ENCODE data around the gene FGF11. TPM values are rescaled to one million over a fixed set of nuclear protein-coding genes. Genes with fewer than 3 reads are reported as not detected.
"Not testable (repeated sequence)": the region's sequence is repeated elsewhere in the genome, so short reads cannot be mapped to it uniquely, and the experiment has no call there.

Gene FGF11
- total RNA-seq, 1 donor from 2014 or later = 1.1 TPM

DNA sequence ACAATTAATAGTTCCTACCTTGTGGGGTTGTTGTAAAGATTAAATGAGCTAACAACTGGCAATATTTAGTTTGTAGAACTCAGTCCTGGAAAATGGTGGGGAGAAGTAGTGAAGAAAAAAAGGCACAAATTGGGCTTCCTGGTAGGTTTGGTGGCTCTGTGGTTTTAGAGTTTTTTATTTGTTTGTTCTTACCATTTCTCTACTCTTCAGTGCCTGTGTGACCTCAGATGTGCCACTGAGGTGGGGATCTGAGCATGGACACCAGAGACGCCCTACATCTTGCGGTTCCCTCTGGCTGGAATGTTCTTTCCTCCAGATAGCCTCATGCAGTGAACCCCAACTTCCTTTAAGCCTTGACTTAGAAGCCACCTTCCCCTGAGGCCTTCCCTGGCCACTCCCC, 32.4 kb downstream of the FGF11 start:
- Histone ChIP-seq H3K27ac (peak overlapping the region; percentile 12), H3K4me1 (peaks cover 40% of the 10 kb centered on the region)

GRCh38 chr17:7474767-7475166, 35.5 kb downstream of the FGF11 start:
- intact Hi-C loops (cut with DNase I); H3K27me3 ChIP-seq; H3K4me3 ChIP-seq; ATAC-seq; H3K36me3 ChIP-seq; H3K9me3 ChIP-seq: not testable (repeated sequence)
- DNase-seq = peak; percentile 84
- H3K27ac ChIP-seq = peak overlapping the region; percentile 99
- H3K4me1 ChIP-seq = peaks cover 42% of the 10 kb centered on the region

More for the DNA sequence above, 32.4 kb downstream of the FGF11 start:
- Histone ChIP-seq H3K27me3 (no peaks in the 10 kb centered on the region), H3K9me3 (no peaks in the 10 kb centered on the region), H3K36me3 (no peaks in the 10 kb centered on the region), H3K4me3 (no peak overlapping the region)
- ATAC-seq (no peak), DNase-seq (no peak)
- TF ChIP-seq CTCF (IDR thresholded peaks at IDR 0.05) = no peak
- intact Hi-C loops (cut with DNase I) = no loop called here

- DNase-seq (no peak), ATAC-seq (peak; percentile 35)
- Histone ChIP-seq H3K4me3 (no peak overlapping the region), H3K36me3 (no peaks in the 10 kb centered on the region), H3K4me1 (peaks cover 45% of the 10 kb centered on the region), H3K9me3 (no peaks in the 10 kb centered on the region), H3K27me3 (no peaks in the 10 kb centered on the region), H3K27ac (peak overlapping the region; percentile 99)
- intact Hi-C loops (cut with DNase I) = no loop called here
- TF ChIP-seq CTCF (IDR thresholded peaks at IDR 0.05) = no peak
Measured at GRCh38 chr17:7475764-7476422, 36.6 kb downstream of the FGF11 start.

GRCh38 chr17:7476494-7476893, 37.2 kb downstream of the FGF11 start:
- H3K4me1 ChIP-seq = peaks cover 43% of the 10 kb centered on the region

DNA sequence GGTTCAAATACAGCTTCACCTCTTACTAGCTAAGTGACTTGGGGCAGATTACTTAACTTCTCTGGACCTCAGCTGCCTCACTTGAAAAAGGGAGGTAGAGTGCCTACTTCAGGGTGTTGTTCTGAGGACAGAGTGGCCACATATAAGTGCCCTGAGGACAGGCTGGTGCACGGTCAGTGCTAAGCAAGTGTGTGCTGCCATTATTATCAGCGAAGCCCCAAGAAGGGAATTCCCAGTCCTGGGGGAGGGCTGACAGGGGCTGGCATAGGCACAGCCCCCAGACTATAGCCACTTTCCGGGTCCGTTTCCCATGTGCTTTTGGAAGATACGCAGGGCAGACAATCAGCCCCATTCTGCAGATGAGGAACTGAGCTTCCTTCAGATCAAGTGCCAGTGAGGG, 37.6 kb downstream of the FGF11 start:
- H3K36me3 ChIP-seq = no peaks in the 10 kb centered on the region
- TF ChIP-seq CTCF (IDR thresholded peaks at IDR 0.05) = no peak
- no peak for DNase-seq
- intact Hi-C loops (cut with DNase I) = no loop called here
- H3K27ac ChIP-seq = peak overlapping the region; percentile 99
- ATAC-seq = no peak
- no peaks in the 10 kb centered on the region for H3K27me3 ChIP-seq
- peak overlapping the region; percentile 90 for H3K4me3 ChIP-seq
- peaks cover 38% of the 10 kb centered on the region for H3K4me1 ChIP-seq
- H3K9me3 ChIP-seq = no peaks in the 10 kb centered on the region

More at GRCh38 chr17:7476494-7476893, 37.2 kb downstream of the FGF11 start:
- DNase-seq (no peak), ATAC-seq (no peak)
- Histone ChIP-seq H3K27ac (peak overlapping the region; percentile 99), H3K36me3 (no peaks in the 10 kb centered on the region), H3K27me3 (no peaks in the 10 kb centered on the region), H3K9me3 (no peaks in the 10 kb centered on the region), H3K4me3 (no peak overlapping the region)
- intact Hi-C loops (cut with DNase I) = no loop called here
- no peak for TF ChIP-seq CTCF (IDR thresholded peaks at IDR 0.05)

DNA sequence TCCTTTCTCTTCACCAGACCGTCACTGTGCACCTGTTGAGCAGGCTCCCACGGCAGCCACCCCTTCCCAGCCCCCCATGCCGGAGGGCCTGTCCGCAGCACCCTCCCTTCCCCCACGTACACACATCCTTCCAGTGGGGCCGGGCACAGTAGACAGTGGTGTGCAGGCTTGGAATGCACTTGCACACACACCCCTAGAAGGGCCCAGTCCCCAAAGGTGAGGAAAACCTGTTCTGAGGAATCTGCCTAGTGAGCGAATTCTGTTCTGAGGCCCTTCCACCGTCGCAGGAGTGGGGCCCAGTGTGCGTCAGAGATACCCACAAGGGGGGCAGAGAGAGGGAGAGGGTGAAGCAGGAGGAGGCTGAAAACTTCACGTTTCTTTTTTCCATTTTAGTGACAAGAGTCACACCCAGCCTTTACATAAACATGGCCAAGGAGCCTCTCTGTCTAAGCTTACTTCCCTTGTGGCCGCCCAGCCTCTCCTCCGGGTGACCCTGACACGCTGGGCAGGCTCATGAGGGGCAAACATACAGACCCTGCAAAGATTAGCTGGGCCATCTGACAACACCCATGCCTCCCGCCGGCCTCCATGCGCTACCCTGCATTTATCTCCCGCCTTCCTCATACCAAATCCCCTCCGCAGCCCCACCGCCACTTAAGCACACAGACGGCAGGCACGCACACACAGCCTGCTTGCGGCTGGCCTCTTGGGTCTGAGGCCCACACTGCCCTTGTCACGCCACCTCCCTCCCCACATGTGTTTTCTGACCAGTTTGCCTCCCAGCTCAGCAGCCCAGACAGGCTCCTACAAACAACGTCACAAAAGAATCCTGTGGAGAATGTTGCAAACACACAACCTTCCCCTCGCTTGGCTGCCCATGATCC, 38.3 kb downstream of the FGF11 start:
- DNase-seq = peak; percentile 76

More for the DNA sequence above, 38.3 kb downstream of the FGF11 start:
- Histone ChIP-seq H3K27me3 (no peaks in the 10 kb centered on the region), H3K4me1 (peaks cover 37% of the 10 kb centered on the region), H3K27ac (peak overlapping the region; percentile 99), H3K4me3 (peak overlapping the region; percentile 90), H3K36me3 (no peaks in the 10 kb centered on the region), H3K9me3 (no peaks in the 10 kb centered on the region)
- TF ChIP-seq CTCF (IDR thresholded peaks at IDR 0.05) = no peak
- ATAC-seq = peak; percentile 42
- intact Hi-C loops (cut with DNase I) = no loop called here

Data from upper lobe of right lung (tissue), 1 donor.